ENCODE measurements around the gene OSGIN1. TPM values are rescaled to one million over a fixed set of nuclear protein-coding genes. Genes with fewer than 3 reads are reported as not detected.

OSGIN1 gene
- total RNA-seq, 1 donor from 2014 or later: not detected

DNA sequence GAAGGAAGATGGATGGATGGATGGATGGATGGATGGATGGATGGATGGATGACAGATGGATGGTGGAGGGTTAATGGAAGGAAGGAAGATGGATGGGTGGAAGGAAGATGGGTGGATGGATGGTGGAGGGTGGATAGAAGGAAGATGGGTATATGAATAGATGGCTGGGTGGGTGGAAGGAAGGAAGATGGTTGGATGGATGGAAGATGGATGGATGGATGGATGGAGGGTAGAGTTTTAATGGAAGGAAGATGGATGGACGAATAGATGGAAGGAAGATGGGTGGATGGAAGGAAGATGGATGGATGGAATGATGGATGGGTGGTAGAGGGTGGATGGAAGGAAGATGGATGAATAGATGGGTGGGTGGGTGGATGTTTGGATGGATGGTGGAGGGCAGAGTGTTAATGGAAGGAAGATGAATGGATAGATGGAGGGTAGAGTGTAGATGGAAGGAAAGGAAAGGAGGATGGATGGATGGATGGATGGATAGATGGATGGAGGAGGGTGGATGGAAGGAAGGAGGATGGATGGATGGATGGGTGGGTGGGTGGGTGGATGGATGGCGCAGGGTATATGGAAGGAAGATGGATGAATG lies 32.0 kb upstream of the OSGIN1 start:
- DNase-seq: no peak
- no peak overlapping the region for H3K27ac Mint-ChIP-seq (ENCODE audit: unreplicated experiment)
- peaks cover 38% of the 10 kb centered on the region for H3K27me3 Mint-ChIP-seq (ENCODE audit: unreplicated experiment)
- H3K9me3 Mint-ChIP-seq (ENCODE audit: unreplicated experiment): peaks cover 23% of the 10 kb centered on the region
- peaks cover 42% of the 10 kb centered on the region for H3K36me3 Mint-ChIP-seq (ENCODE audit: unreplicated experiment)
- peaks cover 16% of the 10 kb centered on the region for H3K4me1 Mint-ChIP-seq (ENCODE audit: low read depth, unreplicated experiment)
- no peak overlapping the region for H3K4me3 Mint-ChIP-seq (ENCODE audit: unreplicated experiment)
- TF ChIP-seq, protein P1, sequence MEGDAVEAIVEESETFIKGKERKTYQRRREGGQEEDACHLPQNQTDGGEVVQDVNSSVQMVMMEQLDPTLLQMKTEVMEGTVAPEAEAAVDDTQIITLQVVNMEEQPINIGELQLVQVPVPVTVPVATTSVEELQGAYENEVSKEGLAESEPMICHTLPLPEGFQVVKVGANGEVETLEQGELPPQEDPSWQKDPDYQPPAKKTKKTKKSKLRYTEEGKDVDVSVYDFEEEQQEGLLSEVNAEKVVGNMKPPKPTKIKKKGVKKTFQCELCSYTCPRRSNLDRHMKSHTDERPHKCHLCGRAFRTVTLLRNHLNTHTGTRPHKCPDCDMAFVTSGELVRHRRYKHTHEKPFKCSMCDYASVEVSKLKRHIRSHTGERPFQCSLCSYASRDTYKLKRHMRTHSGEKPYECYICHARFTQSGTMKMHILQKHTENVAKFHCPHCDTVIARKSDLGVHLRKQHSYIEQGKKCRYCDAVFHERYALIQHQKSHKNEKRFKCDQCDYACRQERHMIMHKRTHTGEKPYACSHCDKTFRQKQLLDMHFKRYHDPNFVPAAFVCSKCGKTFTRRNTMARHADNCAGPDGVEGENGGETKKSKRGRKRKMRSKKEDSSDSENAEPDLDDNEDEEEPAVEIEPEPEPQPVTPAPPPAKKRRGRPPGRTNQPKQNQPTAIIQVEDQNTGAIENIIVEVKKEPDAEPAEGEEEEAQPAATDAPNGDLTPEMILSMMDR (IDR thresholded peaks at IDR 0.05; ENCODE audit: partially characterized antibody, unreplicated experiment): no peak

DNA sequence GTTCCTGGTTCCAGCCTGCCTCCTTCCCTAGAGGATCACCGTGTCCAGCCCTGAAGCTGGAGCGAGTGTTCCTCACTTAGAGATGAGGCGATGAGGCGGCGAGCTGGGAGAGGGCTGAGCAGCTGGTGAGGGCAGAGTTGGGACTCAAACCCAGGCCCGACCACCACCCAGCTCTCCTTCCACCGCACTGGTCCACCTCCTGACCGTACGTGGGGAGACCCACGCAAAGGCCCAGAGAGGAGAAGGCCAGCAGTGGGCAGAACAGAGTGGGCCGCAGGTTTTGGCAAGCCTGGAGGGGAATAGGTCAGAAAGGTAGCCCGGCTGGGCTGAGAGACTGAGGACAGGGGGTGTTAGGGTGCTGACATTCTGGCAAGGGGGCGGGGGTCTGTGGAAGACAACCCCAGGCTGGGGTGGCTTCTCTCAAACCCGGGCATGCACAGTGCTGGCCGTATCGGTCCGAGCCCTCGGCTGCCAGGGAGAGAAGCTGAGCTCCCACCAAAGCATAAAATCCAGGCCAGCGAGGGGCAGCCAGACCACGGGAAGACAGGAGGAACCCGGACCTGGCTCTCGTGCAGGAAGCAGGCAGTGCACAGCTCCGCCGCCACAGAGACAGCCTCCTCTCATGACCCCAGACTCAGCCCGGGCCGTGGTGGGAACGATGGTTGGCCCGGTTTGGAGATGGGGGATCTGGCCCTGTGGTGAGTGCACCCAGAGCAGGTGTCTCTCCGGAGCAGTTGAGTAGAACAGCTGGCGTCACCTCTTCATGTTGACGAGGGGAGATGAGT lies 29.3 kb upstream of the OSGIN1 start:
- H3K27me3 Mint-ChIP-seq (ENCODE audit: unreplicated experiment): peaks cover 24% of the 10 kb centered on the region
- TF ChIP-seq, protein P1 (IDR thresholded peaks at IDR 0.05; ENCODE audit: partially characterized antibody, unreplicated experiment): no peak
- H3K36me3 Mint-ChIP-seq (ENCODE audit: unreplicated experiment): peaks cover 21% of the 10 kb centered on the region
- no peak overlapping the region for H3K4me3 Mint-ChIP-seq (ENCODE audit: unreplicated experiment)
- H3K4me1 Mint-ChIP-seq (ENCODE audit: low read depth, unreplicated experiment): peaks cover 29% of the 10 kb centered on the region
- H3K9me3 Mint-ChIP-seq (ENCODE audit: unreplicated experiment): peaks cover 11% of the 10 kb centered on the region
- no peak for DNase-seq
- H3K27ac Mint-ChIP-seq (ENCODE audit: unreplicated experiment): no peak overlapping the region

DNA sequence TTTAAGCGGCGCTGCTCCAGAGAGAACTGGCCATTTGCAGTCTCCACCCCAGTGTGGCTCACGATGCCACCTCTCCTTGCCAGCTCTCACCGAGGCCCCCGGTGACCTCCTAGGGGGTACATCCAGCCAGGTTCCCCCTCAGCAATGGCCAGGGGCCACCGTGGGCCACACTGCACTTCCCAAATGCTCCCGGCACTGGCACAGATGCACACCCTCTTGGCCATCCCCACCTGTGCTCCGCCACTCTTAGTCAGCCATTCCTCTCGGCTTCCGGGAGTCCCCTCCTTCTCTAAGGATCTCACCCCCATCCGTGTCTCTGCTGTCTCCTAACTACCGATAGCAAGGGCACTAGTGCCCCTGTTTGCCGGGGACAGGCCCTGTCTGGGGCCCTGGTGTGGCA lies 28.4 kb upstream of the OSGIN1 start:
- no peak overlapping the region for H3K4me3 Mint-ChIP-seq (ENCODE audit: unreplicated experiment)
- H3K4me1 Mint-ChIP-seq (ENCODE audit: low read depth, unreplicated experiment): peaks cover 29% of the 10 kb centered on the region
- DNase-seq: no peak
- H3K36me3 Mint-ChIP-seq (ENCODE audit: unreplicated experiment): peaks cover 12% of the 10 kb centered on the region
- H3K27ac Mint-ChIP-seq (ENCODE audit: unreplicated experiment): no peak overlapping the region
- peaks cover 17% of the 10 kb centered on the region for H3K27me3 Mint-ChIP-seq (ENCODE audit: unreplicated experiment)
- TF ChIP-seq, protein P1 (IDR thresholded peaks at IDR 0.05; ENCODE audit: partially characterized antibody, unreplicated experiment): no peak
- H3K9me3 Mint-ChIP-seq (ENCODE audit: unreplicated experiment): peaks cover 9% of the 10 kb centered on the region

DNA sequence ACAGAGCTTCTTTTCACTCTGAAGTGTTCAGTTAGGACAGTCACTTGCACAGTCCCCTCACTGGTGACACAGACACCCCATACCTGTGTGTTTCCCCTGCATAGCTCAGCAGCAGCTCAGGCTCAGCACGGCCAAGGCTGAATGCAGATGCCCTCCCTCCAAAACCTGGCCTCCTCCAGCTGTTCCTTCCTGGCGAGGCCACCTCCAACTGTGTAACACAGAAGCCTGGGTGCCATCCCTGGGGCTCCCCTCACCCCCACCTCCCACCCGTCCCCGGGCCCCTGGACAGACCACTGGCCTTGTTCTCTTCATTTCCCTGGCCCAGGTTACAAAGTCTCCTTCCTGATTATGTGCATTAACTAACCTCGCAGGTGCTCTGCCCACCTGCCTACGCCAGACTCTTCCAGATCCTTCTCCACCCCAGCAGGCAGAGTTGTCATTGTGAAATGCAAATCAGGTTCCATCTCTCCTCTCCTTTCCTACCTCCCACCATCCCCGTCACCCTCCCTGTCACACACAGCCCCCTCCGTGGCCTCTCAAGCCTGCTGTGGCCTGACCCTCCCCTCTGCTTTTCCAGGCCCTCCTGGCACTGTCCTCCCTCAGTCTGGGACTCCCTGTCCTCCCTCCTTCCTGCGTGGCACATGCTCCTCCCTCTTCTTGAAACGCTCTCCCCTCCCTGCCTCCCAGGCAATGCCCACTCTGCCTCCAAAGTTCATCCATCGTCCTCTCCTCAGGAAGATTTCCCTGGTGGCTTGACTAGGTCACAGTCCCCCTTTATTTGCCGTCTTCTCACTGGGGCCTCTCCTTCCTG lies 27.7 kb upstream of the OSGIN1 start:
- peaks cover 17% of the 10 kb centered on the region for H3K27me3 Mint-ChIP-seq (ENCODE audit: unreplicated experiment)
- TF ChIP-seq, protein P1 (IDR thresholded peaks at IDR 0.05; ENCODE audit: partially characterized antibody, unreplicated experiment): no peak
- H3K36me3 Mint-ChIP-seq (ENCODE audit: unreplicated experiment): peaks cover 9% of the 10 kb centered on the region
- H3K4me1 Mint-ChIP-seq (ENCODE audit: low read depth, unreplicated experiment): peaks cover 34% of the 10 kb centered on the region
- peaks cover 9% of the 10 kb centered on the region for H3K9me3 Mint-ChIP-seq (ENCODE audit: unreplicated experiment)
- no peak for DNase-seq
- H3K27ac Mint-ChIP-seq (ENCODE audit: unreplicated experiment): no peak overlapping the region
- no peak overlapping the region for H3K4me3 Mint-ChIP-seq (ENCODE audit: unreplicated experiment)

Measured in glutamatergic neuron (in vitro differentiated cells).